ENCODE measurements around the gene BMPR1A. TPM values are rescaled to one million over a fixed set of nuclear protein-coding genes. Genes with fewer than 3 reads are reported as not detected.
"Not testable (repeated sequence)": the region's sequence is repeated elsewhere in the genome, so short reads cannot be mapped to it uniquely, and the experiment has no call there.

Gene BMPR1A
- polyA plus RNA-seq, 1 experiment = 21.4 TPM

DNA sequence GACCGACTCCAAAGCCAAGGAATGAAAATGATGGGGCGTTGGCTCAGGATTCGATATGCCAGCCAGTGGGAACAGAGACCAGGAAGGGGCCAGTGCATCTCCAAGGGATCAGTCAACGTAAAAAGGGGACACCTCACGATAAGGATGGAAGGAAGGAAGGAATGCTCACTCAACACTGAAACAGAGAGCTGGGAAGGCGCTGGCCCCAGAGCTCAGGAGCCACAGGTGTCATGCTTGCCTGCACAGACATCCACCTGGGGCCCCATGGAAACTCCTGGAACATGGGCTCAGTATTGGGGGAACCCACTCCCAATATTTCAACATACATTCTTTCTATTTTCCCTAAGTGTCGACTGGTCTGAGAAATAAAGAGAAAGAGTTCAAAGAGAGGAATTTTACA lies 195.7 kb downstream of the BMPR1A start:
- DNase-seq (ENCODE audit: low read depth) = no peak
- Histone ChIP-seq H3K36me3 (ENCODE audit: control insufficient read depth, insufficient read depth, low read length) (no peaks in the 10 kb centered on the region), H3K4me3 (ENCODE audit: low read depth, low read length) (no peak overlapping the region), H3K27me3 (ENCODE audit: control insufficient read depth, insufficient read depth, low read length) (no peaks in the 10 kb centered on the region)
- no peak for TF ChIP-seq CTCF (IDR thresholded peaks at IDR 0.05; ENCODE audit: insufficient read depth, low read depth, low read length)
- ChIA-PET POLR2A (no interaction called here), CTCF (interaction anchor here (1.1 to 19.2 kb wide), 3 partner anchors 9 to 11 kb away, joined by 3 to 346 read pairs (median 3); no protein-coding TSS in a partner anchor)

DNA sequence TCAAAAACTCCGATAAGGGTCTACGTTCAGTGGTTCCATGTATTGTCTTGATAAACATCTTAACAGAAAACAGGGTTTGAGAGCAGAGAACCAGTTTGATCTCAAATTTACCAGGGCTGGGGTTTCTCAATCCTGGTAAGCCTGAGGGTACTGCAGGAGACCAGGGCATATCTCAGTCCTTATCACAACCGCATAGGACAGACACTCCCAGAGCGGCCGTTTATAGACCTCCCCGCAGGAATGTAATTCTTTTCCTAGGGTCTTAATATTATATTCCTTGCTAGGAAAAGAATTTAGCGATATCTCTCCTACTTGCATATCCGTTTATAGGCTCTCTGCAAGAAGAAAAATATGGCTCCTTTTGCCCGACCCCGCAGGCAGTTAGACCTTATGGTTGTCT lies 196.3 kb downstream of the BMPR1A start:
- H3K27me3 ChIP-seq (ENCODE audit: control insufficient read depth, insufficient read depth, low read length); DNase-seq (ENCODE audit: low read depth); H3K4me3 ChIP-seq (ENCODE audit: low read depth, low read length); POLR2A ChIA-PET; H3K36me3 ChIP-seq (ENCODE audit: control insufficient read depth, insufficient read depth, low read length): not testable (repeated sequence)
- CTCF ChIA-PET = interaction anchor here (1.2 to 19.2 kb wide), 2 partner anchors 8 to 12 kb away, joined by 3 to 346 read pairs; no protein-coding TSS in a partner anchor

- CTCF ChIA-PET = interaction anchor here (0.6 to 19.2 kb wide), 4 partner anchors 13 to 266 kb away, joined by 3 to 346 read pairs (median 13); partner anchors contain the start of gene ADIRF
- H3K36me3 ChIP-seq (ENCODE audit: control insufficient read depth, insufficient read depth, low read length) = no peaks in the 10 kb centered on the region
- no peak for TF ChIP-seq CTCF (IDR thresholded peaks at IDR 0.05; ENCODE audit: insufficient read depth, low read depth, low read length)
- POLR2A ChIA-PET = no interaction called here
- no peaks in the 10 kb centered on the region for H3K27me3 ChIP-seq (ENCODE audit: control insufficient read depth, insufficient read depth, low read length)
- H3K4me3 ChIP-seq (ENCODE audit: low read depth, low read length) = no peak overlapping the region
- DNase-seq (ENCODE audit: low read depth) = no peak
These were observed 197.6 kb downstream of the BMPR1A start for GRCh38 chr10:86953747-86954680.

GRCh38 chr10:86954681-86955500 lies 198.5 kb downstream of the BMPR1A start:
- H3K4me3 ChIP-seq (ENCODE audit: low read depth, low read length) = no peak overlapping the region
- H3K27me3 ChIP-seq (ENCODE audit: control insufficient read depth, insufficient read depth, low read length) = no peaks in the 10 kb centered on the region
- ChIA-PET CTCF (interaction anchor here (0.6 to 19.2 kb wide), 3 partner anchors 12 to 267 kb away, joined by 3 to 346 read pairs (median 23); partner anchors contain the start of gene ADIRF), POLR2A (no interaction called here)
- no peak for TF ChIP-seq CTCF (IDR thresholded peaks at IDR 0.05; ENCODE audit: insufficient read depth, low read depth, low read length)
- DNase-seq (ENCODE audit: low read depth) = no peak
- no peaks in the 10 kb centered on the region for H3K36me3 ChIP-seq (ENCODE audit: control insufficient read depth, insufficient read depth, low read length)

GRCh38 chr10:86955501-86956194 lies 199.2 kb downstream of the BMPR1A start:
- POLR2A ChIA-PET = no interaction called here
- H3K27me3 ChIP-seq (ENCODE audit: control insufficient read depth, insufficient read depth, low read length) = no peaks in the 10 kb centered on the region
- TF ChIP-seq CTCF (IDR thresholded peaks at IDR 0.05; ENCODE audit: insufficient read depth, low read depth, low read length) = no peak
- H3K4me3 ChIP-seq (ENCODE audit: low read depth, low read length) = no peak overlapping the region
- CTCF ChIA-PET = interaction anchor here (3.1 to 19.2 kb wide), 2 partner anchors 12 to 15 kb away, joined by 23 to 346 read pairs; partner anchors contain the start of gene ADIRF
- H3K36me3 ChIP-seq (ENCODE audit: control insufficient read depth, insufficient read depth, low read length) = no peaks in the 10 kb centered on the region
- no peak for DNase-seq (ENCODE audit: low read depth)
